Left lobe of liver (tissue), 2 donors: Measurements from ENCODE around the gene INSL6. TPM values are rescaled to one million over a fixed set of nuclear protein-coding genes. Genes with fewer than 3 reads are reported as not detected.
"Not testable (repeated sequence)": the region's sequence is repeated elsewhere in the genome, so short reads cannot be mapped to it uniquely, and the experiment has no call there.

ENCODE experiments used
- ATAC-seq: fragments of 200-7000 bp; cut with Tn5 transposase; one replicate; pipeline ENCODE4 v1.9.1; 2020; ENCODE audit warnings: mild to moderate bottlenecking, moderate library complexity
- DNase-seq: peaks from one replicate; pipeline ENCODE4 v3.0.0-alpha.2; 2020; ENCODE audit warnings: low spot score
- total RNA-seq: library from RNA; stranded (reverse); gene quantifications from one replicate; pipeline ENCODE4 v1.2.1, GENCODE V29; 2021
- donor health status: DM: no; HTN: no; CAD: no; lungs with moderate emphysema.
- donor health status: DM: no; HTN: yes; CAD: no.

The INSL6 gene
- total RNA-seq, result not detected

DNA sequence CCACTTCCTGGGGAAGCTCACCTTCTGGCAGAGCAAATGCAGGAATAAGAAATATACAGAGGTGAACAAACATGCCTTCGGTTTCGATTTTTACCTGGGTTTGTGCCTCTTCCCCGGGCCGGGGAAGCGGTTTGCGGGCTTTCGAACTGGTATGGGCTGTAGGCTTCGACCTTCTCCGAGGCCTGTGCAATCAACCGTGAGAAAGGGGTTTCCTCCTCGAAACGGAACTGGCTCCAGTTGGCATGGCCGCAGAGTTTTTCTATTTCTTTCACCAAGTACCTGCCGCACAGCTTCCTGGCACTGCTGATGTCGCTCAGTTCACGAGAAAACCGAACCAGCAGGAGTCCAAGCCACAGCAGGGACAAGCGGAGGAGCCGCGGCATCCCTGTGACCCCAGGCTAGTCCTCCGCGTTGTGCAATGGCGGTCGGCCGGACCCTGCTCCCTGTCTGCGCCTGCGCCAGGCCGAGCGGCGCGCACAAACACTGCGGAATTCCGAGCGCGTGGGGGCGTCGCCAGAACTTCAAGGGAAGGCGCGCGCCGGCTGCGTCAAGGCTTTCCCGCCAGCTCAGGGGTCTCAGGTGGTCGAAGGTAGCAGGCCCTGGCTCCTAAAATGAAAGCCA, at the start of gene INSL6:
Gene INSL6, minus strand, starts transcription at position 420 of the 621 bp plus-strand sequence. Its CDS starts 37 bp downstream, at position 383.
- DNase-seq (no peak), ATAC-seq (no peak)

- DNase-seq (no peak), ATAC-seq (no peak)
These were observed 45.8 kb upstream of the INSL6 start, which contains the start of gene INSL4 for GRCh38 chr9:5231212-5231611. TSS of gene INSL4 (plus strand) at chr9:5231419. CDS start at chr9:5231524, 105 bp downstream.

GRCh38 chr9:5230554-5230953, 45.1 kb upstream of the INSL6 start:
- DNase-seq (no peak), ATAC-seq (no peak)

DNA sequence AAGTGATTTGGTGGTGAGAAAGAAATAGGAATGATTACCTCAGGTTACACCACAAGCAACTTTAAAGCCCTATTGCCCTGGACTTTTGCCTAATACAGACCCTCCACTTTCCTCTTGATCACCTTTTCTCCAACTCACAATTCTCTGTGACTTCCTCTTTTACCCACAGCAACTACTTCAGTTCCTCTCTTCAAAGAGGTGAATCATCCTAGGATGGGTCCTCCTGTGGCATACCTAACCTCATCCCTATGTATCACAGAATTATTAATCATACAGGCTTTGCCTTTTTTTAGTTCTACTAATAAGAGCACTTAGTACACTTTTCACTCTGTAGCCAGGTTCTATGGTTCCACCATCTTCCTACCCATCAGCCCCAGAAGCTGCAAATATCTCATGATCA, 19.6 kb upstream of the INSL6 start:
- ATAC-seq (no peak), DNase-seq (no peak)

DNA sequence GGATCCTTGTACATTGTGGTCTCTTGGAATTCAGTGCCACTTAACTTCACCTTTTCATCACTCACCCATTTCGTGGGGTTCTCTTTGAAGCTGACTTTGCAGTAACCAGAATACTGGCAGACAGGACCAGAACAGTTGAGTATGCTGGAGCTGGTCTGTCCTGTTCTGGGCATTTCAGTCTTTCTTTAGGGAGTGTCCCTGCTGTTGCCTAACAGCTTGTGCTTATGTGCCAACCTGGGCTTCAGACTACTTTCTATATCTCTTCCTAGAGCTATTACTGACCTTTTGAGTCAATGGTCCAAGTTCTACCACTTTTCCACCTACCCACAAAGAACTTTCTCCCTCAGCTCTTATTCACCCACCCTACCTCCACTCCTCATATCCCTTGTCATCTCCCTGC, 10.0 kb upstream of the INSL6 start:
- ATAC-seq, result peak; percentile 29
- no peak for DNase-seq

- DNase-seq (no peak), ATAC-seq (no peak)
These were observed 7.9 kb upstream of the INSL6 start for GRCh38 chr9:5193345-5193744.

DNA sequence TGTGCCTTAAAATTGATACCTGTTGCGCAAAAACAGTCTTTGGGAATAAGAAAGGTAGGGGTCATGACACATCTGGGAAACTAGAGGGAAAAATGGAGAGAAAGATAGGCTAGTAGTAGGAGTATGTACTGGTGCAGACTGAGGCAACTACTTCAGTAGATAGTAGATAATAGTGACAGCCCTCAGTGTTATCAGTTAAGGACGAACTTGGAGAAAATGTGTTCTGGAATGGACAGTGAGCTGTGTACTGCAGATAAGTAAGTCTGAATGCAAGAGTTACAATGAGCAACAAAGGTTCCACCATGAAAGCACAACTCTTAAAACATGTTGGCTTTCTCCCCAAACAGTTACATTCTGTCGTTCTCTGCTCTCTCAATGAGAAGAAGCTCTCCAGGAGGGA, 6.5 kb upstream of the INSL6 start:
- no peak for DNase-seq
- ATAC-seq, result no peak

DNA sequence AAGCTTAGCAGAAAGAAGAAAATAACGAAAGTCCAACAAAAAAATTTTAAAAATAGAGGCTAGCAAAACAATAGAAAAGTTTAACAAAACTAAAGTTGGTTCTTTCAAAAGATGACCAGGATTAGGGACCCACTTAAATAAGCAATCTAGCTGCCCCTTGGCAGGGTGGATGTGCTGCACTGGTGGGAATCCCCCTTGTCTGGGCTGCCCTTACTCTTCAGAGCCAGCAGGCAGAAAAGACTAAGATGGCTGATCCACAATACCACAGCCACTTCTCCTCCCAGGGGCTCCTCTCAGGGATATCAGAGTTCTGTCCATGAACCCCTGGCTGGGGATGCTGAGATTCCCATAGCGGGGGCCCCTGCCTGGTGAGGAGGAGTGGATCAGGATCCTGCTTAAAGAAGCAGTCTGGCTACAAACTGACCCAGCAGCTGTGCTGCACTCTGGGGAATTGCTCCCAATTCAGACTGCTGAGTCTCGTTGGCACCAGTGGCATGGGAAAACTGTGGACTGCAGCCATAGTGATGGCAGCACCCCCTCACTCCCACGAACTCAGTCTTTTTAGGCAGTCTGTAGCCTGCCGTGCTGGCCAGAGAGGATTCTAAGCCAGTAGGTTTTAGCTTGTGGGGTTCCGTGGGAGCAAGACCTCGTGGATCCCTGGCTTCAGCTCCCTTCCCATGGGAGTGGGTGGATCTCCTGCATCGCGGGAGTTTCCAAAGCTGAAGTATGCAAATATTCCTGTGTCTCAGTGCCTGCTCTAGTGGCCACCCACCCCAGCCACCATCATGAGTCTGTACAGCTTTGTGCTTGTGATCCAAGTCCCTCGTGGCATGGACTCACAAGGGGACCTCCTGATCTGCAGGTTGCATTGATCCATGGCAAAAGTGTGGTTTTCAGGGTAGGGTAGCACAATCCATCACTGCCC, 2.9 kb upstream of the INSL6 start:
- DNase-seq (no peak), ATAC-seq (no peak)

DNA sequence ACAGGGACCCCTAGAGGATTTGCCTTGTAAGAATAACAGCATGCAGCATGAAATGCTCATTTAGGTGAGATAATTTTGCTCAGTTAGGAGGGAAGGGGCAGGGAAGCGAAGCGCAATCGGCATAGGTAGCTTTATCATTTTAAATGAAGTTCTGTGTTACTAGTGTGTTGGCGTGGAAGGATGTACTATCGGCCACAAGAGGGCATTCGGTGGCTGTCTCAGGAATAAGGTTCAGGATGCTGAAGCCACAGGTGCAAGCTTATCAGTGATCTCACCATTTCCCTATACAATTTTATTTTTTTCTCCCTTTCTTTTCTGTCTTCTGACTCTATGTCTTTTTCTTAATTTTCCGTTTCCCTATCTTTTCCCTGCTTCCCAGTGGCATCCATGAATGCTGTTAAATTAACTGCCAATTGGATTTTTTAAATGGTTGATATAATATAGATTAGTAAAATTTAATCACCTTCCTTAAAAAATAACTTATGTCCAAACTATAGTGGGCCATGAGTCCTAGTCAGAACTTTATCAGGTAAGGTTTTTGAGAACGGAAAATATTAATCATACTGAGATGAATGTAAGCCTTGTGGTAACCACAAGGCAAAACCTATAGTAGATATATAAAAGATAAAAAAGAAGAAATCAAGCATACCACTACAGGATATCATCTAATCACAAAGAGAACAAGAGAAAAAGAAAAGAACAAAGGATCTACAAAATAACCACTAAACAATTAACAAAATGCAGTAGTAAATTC, 1.2 kb upstream of the INSL6 start:
- DNase-seq (peak; percentile 55), ATAC-seq (peak; percentile 98)

DNA sequence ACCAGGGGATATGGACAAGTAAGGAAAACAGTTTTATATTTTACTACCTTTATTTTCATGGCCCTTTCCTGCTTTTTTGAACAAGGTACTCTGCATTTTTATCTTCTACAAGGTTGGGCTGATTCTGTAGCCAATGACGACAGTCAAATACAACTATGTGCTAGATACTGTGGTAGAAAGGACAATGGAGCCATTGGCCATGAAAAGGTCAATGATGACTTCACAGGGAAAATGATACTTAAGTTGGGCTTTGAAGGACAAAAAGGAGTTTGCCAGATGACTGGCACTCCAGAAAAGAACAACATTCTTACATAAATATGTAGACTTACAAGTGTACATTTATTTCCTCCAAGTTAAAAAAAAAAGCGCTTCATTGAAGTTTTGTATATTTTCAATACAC, 663 bp downstream of the INSL6 start:
- ATAC-seq (no peak), DNase-seq (no peak)

- ATAC-seq, DNase-seq: not testable (repeated sequence)
These were observed 4.8 kb downstream of the INSL6 start for GRCh38 chr9:5180631-5181030.

DNA sequence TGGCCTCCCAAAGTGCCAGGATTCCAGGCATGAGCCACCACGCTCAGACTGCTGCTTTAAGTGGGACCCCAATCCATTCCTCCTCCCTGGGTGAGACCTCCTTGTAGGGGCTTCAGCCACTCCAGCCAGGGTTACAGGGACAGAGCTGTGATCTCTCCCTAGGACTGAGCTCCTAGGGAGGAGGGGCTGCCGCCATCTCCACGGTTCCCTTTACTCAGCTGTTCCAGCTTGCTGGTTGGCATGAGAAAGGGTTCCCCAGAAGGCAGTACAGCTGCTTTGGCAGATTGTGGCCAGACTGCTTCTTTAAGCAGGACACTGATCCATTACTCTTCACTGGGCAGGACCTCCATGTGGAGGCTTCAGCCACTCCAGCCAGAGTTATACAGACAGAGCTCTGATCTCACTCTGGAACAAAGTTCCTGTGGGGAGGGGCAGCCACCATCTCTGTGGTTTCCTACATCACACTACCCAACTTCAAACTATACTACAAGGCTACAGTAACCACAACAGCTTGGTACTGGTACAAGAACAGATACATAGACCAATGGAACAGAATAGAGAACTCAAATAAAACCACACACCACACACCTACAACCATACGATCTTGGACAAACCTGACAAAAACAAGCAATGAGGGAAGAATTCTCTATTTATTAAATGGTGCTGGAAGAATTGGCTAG, 7.2 kb downstream of the INSL6 start:
- ATAC-seq (no peak), DNase-seq (no peak)

DNA sequence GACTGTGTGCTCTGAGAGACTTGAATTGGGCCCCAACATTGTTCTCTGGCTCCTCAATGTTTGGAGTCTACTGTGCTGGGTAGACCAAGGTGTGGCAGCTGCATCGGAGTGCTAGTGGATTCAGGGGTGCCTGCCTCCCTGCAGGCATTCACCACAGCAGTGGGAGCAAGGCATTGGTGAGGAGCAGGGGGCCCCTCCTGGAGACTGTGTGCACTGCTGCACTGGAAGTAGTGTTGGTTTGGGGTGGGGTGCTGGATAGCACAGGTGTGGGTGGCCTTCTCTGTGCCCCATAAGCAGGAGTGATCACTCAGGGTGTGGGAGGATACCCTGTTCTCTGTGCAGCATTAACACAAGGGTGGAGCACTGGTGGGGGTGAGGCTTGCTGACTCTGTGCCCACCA, 39.2 kb downstream of the INSL6 start:
- ATAC-seq (no peak), DNase-seq (no peak)

DNA sequence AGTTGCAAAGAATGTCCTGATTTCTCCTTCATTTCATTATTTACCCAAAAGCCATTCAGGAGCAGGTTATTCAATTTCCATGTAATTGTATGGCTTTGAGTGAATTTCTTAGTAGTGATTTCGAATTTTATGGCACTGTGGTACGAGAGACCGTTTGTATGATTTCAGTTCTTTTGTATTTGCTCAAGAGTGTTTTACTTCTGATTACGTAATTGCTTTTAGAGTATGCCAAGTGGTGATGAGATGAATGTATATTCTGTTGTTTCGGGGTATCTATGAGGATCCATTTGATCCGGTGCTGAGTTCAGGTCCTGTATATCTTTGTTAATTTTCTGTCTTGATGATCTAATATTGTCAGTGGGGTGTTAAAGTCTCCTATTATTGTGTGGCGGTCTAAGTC, 41.2 kb downstream of the INSL6 start:
- ATAC-seq, result no peak
- DNase-seq, result no peak

GRCh38 chr9:5140151-5140550, 45.3 kb downstream of the INSL6 start:
- DNase-seq, result no peak
- ATAC-seq, result no peak

DNA sequence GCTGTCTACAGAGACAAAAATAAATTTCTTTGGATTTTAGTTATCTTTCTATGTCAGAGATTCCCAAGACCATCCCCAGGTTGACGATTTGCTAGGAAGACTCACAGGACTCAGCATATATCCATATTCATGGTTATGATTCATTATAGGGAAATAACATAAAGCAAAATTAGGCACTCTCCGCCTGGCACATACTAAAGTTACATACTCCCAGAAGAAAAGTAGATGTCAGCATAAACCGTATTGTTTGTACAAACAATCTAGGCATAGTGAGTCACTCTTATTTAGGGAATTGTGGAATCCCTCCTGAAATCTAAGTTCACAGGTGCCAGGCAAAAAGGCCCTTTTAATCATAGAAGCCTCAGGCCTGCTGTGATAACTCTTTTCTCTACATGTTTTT, 62.9 kb downstream of the INSL6 start:
- DNase-seq, result no peak
- no peak for ATAC-seq

DNA sequence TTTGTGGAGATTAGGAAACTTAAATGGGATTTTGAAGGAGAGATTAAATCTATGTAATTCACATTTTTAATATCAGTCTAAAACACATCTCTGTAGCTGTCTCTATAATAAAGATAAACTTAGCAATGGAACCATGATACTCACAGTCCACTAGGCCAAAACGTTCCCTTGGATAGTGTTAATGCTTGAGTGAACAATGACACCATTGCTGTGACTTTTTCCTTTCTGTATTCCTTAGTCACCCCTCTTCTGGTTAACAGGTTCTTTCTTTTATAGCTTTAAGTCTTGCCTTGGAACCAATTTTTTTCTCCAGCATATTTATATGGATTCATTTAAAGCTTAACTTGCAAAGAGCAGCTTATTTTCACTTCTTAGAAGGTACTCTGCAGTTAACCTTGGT, 63.3 kb downstream of the INSL6 start:
- ATAC-seq, result no peak
- no peak for DNase-seq

GRCh38 chr9:5113994-5114748, 71.3 kb downstream of the INSL6 start:
- DNase-seq, result no peak
- no peak for ATAC-seq
